Eye (tissue), 1 donor: ENCODE measurements around the gene EGFR.

ENCODE experiments used
- DNase-seq: peaks from one replicate; pipeline ENCODE4 v3.0.0-alpha.2; 2015

EGFR gene

GRCh38 chr7:55178292-55178862 is 159.6 kb downstream of the EGFR start:
- DNase-seq, result no peak

DNA sequence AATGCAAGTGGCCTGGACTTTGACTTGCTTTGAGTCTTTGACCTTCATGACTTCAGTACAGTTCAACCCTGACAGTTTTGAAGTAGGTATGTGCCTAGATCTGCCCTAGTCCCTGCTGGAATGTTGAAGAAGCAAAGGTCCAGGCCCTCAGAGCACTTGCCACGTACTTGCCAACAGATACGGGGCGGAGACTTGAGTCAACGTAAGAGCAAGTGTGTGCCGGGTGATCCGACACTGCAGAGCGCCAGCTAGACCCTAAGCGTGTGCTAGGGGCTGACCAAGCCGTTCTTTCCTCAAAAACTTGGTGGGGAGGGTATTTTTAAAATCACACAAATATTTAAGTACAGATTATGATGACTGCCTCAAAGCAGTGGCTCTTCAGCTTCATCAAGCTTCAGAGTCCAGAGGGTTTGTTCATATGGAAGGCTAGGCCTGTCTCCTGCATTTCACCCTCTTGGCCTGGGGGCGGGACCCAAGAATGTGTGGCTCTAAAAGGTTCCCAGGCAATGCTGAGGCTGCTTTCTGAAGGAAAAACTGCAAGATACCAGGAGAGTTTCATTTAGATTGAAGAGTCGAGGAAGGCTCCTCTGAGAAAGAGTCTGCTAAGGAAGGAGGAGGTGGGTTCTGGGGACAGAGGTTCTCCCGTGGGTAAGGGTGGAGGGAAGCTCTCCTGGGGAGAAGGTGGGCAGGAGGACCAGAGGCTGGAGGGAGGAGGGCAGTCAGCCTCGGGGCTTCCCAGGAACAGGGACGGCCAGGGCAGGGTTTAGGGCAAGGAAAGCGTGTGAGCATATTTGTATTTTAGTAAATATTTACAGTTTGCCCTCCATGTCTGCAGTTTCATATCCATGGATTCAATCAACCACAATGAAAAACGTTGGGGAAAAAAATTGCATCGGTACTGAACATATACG is 160.3 kb downstream of the EGFR start:
- no peak for DNase-seq

- no peak for DNase-seq
These were observed 161.3 kb downstream of the EGFR start for GRCh38 chr7:55179931-55180682.

DNA sequence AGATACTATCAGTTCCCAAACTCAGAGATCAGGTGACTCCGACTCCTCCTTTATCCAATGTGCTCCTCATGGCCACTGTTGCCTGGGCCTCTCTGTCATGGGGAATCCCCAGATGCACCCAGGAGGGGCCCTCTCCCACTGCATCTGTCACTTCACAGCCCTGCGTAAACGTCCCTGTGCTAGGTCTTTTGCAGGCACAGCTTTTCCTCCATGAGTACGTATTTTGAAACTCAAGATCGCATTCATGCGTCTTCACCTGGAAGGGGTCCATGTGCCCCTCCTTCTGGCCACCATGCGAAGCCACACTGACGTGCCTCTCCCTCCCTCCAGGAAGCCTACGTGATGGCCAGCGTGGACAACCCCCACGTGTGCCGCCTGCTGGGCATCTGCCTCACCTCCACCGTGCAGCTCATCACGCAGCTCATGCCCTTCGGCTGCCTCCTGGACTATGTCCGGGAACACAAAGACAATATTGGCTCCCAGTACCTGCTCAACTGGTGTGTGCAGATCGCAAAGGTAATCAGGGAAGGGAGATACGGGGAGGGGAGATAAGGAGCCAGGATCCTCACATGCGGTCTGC is 162.2 kb downstream of the EGFR start:
- DNase-seq, result no peak

DNA sequence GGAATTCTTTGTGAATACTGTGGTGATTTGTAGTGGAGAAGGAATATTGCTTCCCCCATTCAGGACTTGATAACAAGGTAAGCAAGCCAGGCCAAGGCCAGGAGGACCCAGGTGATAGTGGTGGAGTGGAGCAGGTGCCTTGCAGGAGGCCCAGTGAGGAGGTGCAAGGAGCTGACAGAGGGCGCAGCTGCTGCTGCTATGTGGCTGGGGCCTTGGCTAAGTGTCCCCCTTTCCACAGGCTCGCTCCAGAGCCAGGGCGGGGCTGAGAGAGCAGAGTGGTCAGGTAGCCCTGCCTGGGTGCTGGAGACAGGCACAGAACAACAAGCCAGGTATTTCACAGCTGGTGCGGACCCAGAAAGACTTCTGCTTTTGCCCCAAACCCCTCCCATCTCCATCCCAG is 162.9 kb downstream of the EGFR start:
- DNase-seq, result no peak

- no peak for DNase-seq
These were observed 165.1 kb downstream of the EGFR start for GRCh38 chr7:55183897-55184296.

DNA sequence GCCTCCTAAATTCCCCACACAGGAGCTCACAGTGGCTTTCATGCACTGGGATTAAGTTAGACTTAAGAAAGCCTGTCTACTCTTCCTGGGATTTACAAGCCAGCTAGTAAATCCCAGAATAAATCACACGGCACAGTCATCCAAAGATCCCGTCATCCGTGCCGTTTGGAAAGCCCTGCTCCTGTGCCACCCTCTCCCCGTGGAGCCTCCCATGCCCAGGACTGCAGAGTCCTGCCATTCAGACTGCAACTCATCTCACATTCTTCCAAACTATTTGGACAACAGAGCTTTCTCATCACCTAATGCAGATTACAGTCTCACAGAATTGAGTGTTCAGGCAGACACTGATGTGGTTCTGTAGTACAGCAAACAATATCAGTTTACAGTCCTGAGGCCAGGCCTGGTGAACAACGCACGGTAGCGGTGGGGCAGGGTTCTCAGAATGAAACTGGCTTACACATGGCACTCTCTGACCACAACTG is 166.5 kb downstream of the EGFR start:
- no peak for DNase-seq

GRCh38 chr7:55185941-55186609 is 167.3 kb downstream of the EGFR start:
- no peak for DNase-seq

DNA sequence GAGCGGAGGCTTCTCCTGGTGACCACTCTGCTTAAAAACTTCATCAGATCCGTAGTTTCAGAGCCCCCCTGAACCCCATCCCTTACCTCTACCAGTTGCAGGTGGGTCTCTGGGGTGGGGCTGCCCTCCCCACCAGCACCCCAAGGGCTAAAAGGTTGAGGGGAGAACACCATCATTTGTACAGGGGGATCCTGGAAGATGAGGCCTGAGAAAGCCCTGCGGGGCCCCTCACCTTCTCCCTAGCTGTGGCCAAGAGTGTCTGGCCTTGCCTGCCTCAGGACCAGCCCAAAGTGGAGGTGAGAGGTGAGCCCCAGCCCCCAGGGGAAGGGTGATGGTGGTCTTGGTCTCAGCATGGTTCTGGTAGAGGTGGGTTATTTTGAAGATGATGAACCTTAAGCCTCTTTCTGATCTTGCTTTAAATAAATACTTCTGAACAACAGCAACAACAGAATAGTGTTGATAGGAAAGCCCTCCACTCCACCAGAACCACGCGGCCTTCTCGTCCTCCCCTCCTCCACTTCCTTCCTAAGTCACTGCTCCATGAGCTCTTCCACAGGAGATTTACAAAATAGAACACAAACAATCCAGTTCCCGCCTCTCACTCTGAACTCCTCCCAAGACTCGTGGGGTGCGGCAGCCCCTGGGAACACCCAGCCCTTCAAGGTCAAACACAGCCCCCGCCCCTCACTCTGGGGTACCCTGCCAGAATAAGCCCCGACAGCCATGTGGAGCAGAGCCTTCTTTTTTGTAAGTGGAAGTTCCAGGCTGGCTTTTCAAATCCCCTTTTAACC is 169.1 kb downstream of the EGFR start:
- no peak for DNase-seq

DNA sequence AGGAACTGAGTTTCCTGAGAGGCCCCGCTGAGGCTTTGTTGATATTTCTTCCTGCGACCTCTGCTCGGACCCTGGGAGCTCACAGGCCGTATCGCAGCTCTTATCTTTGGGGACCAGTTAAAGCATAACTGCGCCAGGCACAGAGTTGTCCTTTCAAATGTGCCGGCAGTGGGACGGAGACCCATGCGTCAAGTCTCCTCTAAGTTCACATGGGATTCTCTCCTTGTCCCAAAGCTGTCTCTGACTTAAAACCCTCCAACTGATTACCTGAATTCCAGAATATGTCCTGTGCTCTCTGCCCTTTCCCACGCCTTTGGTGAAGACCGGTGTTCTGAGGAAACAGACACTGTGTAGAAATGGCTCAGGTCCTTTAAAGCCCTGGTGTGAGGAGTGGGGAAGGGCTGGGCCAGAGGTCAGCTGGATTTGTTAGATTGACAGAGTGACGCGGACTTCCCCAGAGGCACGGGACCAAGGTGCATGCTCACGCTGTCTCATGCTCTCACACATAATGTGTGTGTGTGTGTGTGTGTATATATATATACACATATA is 169.8 kb downstream of the EGFR start:
- no peak for DNase-seq

DNA sequence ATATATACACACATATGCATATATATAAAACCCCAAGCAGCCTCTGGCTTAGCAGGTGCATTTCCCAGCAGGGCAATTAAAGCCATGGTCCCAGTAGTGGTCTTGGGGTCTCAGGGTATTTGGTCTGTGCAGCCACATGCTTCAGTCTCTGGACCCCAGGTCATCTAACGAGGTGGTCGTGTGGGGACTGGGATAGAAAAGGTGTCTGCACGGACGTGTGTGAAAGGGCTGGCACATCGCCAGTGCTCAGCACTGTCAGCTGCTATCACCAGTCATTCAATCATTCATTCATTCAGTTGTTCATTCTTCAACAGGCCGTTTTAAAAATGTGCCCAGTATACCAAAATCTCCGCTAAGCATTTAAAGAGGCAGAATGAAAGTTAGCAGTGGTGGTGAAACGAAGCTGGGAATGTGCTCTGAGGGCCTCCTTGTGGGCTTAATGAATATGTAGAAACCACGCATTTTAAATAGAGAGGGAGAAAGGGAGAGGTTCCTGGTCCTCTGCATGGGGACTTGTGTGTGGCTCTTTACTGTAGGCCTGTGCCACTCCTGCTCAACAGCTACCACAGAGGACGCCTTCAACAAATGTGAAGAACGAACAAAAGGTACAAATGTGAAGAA is 170.4 kb downstream of the EGFR start:
- DNase-seq, result no peak

DNA sequence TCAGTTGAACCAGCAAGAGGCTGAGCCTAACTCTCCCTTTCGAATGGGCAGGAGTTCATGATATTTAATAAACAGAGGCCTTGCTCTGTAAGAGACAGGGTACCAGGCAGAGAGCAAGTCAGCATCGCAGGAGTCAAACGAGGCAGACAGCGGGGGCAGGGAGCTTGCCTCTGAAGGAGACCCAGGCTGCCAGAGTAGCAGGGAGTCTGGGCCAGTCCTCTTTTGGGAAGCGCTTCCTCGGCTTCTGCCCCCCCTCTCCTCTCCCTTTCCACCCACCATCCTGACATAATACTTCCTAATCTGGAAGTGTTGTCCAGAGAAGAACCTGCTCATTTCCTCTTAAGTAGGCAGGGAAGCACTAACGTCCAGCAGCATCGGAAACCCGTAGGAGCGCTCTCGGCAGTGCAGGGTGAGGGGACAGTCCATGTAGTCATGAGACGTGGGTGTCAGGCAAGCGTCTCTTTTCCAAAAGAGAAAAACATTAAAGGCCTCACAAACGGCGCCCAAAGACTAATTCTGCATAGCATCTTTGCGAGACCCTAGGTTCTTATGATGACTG is 171.1 kb downstream of the EGFR start:
- no peak for DNase-seq

- no peak for DNase-seq
These were observed 171.8 kb downstream of the EGFR start for GRCh38 chr7:55190511-55191160.

GRCh38 chr7:55191161-55191925 is 172.5 kb downstream of the EGFR start:
- no peak for DNase-seq

DNA sequence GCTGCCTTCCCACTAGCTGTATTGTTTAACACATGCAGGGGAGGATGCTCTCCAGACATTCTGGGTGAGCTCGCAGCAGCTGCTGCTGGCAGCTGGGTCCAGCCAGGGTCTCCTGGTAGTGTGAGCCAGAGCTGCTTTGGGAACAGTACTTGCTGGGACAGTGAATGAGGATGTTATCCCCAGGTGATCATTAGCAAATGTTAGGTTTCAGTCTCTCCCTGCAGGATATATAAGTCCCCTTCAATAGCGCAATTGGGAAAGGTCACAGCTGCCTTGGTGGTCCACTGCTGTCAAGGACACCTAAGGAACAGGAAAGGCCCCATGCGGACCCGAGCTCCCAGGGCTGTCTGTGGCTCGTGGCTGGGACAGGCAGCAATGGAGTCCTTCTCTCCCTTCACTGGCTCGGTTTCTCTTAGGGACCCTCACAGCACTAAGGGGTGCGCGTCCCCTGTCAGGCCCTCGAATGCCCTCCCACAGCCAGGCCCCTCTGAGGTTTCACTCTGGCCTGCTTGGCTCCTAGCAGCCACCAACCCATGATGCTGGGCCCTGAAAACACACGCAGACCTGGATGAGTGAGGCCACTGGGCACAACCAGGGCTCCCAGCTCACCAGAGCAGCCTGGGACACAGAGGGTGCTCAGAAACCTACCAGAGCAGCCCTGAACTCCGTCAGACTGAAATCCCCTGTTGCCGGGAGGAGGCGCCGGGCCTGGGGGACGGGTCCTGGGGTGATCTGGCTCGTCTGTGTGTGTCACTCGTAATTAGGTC is 173.3 kb downstream of the EGFR start:
- no peak for DNase-seq

GRCh38 chr7:55192723-55193122 is 173.9 kb downstream of the EGFR start:
- DNase-seq, result no peak

- DNase-seq, result no peak
These were observed 174.4 kb downstream of the EGFR start for GRCh38 chr7:55193245-55193644.

DNA sequence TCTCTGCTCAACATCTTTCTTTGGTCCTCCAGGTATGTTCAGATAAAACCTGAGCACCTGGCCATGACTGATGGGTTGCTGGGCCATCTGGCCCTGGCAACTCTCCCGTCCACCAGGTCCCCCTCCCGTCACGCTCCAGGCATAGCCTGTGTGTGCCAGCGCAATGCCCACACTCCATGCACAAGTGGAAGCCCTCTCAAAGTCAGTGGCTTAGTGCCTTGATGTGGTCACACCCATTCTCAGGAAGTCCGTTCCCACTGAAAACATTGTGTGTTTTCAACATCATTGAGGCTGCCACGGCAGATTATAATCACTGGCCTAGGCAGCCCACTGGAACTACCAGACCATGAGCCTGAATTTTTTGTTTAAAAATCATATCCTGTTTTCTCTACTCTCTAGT is 175.7 kb downstream of the EGFR start:
- DNase-seq, result no peak
